Measurements from ENCODE around the gene ITGB2.

DNA sequence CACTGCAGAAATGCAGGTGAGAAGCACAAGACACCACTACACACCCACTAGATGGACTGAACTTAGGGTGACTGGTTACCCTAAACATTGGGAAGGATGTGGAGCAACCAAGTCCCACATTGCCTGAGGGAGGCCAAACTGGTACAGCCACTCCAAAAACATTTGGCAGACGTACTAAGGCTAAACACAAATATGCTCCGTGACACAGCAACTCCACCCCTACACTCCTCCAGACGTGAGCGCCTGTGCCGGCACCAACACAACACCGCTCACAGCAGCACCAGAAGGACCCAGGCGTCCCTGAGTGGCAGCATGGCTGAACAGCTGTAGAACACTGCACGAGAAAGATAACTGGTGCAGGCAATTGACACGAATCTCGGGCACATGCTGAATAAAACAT, 61.9 kb downstream of the ITGB2 start:
- TF ChIP-seq, protein P1, sequence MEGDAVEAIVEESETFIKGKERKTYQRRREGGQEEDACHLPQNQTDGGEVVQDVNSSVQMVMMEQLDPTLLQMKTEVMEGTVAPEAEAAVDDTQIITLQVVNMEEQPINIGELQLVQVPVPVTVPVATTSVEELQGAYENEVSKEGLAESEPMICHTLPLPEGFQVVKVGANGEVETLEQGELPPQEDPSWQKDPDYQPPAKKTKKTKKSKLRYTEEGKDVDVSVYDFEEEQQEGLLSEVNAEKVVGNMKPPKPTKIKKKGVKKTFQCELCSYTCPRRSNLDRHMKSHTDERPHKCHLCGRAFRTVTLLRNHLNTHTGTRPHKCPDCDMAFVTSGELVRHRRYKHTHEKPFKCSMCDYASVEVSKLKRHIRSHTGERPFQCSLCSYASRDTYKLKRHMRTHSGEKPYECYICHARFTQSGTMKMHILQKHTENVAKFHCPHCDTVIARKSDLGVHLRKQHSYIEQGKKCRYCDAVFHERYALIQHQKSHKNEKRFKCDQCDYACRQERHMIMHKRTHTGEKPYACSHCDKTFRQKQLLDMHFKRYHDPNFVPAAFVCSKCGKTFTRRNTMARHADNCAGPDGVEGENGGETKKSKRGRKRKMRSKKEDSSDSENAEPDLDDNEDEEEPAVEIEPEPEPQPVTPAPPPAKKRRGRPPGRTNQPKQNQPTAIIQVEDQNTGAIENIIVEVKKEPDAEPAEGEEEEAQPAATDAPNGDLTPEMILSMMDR (IDR thresholded peaks at IDR 0.05) = no peak
- TF ChIP-seq EZH2 (IDR thresholded peaks at IDR 0.05) (no peak), EZH2phosphoT487 (IDR thresholded peaks at IDR 0.05) (no peak)

Data from neural progenitor cell (in vitro differentiated cells).